Measurements from ENCODE around the gene GRIP2.
A peak's percentile ranks its signal among the peaks of the same experiment; 100 is the strongest.
"Not testable (repeated sequence)": the region's sequence is repeated elsewhere in the genome, so short reads cannot be mapped to it uniquely, and the experiment has no call there.

Gene GRIP2

DNA sequence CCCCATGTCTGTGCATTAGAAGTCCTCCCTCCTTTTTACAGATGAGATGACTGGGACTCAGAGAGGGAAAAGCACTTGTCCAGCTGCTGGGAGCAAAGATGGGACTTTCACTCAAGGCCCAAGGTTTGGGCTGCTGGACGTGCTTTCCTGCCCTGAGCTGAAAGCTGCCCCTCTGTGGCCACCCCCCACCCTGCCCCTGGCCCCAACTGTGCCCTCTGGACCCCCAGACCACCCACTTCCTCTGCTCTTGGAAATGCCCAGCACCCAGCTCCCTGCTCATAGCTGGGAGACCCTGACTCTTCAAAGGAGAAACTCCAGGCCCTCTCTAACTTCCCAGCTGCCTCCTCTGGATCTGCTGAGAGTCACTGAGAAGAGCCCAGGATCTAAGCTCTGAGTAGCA is 20.7 kb downstream of the GRIP2 start:
- no peak for DNase-seq

DNA sequence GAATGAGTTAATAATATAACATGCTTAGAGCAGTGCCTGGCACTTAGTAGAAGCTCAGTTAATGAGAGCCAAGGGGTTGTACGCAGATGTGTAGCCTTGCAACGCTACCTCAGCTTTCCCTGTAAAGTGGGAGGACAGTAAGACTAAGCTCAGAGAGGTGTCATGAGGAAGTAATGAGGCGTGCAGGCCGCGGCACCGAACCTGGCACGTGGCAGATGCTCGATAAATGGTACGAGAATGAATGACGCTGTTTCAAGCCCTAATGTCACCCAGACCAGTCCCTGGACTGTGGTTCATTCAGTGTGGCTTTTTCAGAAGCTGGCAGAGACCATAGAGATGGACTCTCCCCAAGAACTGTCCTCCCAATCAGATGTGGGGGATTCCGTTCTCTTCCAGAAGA is 21.2 kb downstream of the GRIP2 start:
- no peak for DNase-seq

DNA sequence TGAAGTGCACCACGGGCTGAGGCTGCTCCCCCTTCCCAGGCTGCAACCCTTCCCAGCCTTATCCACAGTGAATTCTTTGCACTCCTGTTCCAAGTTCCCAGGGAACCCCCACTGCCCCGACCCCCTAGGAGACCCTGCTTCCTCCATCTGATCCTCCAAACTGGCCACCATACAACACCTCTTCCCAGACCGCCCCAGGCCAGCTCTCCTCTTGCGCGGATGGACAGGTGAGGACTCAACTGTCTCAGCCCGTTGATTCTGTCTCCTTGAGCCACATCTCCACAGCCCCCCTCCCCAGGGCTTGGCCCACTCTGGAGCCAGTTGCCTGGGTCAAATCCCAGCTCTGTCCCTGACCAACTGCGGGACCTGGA is 21.7 kb downstream of the GRIP2 start:
- DNase-seq: no peak

DNA sequence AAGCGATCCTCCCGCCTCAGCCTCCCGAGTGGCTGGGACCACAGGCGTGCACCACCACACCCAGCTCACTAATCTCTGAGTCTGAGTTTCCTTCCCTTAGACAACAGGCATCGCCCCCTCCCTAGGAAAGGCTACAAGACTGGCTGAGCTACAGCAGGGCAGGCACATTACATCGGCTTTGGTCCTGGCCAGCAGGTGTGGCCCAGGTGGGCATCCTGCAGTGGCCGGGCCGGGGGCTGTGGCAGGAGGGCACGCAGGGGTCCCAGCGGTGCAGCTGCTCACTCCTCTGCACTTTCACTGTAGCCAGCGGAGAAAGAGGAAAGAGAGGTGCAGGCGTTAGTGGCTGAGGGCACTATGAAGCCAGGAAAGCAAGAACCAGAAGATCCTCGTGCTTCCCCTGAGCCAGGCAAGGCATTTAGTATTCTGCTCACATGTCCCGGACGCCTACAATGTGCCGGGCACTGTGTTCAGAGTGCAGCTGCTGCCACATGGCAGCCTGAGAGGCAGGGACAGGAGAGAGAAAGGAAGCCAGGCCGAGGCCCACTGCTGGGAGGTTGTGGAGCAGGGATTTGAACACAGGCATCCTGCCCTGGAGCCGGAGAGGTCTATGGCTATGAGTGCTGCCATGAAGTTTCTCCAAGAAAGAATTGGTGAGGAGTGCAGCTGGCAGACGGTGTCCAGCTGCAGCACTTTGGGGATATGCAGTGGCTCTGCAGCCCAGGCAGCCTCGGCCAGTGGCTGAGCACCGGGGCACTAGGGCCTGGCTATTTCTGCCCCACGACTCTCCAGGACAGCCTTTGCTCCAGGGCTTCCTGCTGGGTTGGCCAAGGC is 22.3 kb downstream of the GRIP2 start:
- DNase-seq: no peak

DNA sequence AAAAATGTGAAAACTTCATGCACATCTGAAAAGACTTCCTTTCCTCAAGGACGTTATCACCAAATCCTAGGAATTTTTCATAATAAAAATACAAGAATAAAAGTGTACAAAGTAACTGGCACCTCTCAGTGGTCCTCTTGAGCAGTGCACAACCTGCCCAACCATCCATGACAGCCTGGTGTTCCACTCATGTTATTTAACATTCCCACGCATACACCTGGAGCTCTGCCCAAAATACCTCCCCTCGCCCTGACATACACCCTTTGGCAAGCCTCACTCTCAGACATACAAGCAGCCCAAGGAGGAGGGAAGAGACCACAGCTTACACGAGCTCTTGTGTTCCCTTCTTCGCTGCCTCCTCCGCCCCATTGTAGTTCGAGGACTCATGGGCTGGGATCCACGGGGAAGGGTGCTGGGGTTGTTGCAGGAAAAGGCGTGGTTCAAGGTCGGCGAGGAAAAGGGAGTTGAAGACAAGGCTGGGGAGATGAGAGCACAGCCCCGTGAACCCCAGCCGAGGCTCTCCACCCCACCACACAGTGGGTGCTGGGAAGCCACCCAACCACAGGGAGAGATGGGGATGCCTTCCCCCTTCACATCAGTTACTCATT is 23.3 kb downstream of the GRIP2 start:
- DNase-seq: no peak

DNA sequence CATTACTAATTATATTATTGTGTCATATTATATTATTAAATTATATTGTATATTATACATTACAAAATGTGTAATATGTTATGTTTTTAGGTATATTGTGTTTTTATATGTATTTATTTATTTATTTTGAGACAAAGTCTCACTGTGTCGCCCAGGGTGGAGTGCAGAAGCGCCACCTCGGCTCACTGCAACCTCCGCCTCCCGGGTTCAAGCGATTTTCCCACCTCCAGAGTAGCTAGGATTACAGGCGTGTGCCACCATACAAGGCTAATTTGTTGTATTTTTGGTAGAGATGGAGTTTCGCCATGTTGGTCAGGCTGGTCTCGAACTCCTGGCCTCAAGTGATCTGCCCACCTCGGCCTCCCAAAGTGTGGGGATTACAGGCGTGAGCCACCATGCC is 24.6 kb downstream of the GRIP2 start:
- DNase-seq: not testable (repeated sequence)

DNA sequence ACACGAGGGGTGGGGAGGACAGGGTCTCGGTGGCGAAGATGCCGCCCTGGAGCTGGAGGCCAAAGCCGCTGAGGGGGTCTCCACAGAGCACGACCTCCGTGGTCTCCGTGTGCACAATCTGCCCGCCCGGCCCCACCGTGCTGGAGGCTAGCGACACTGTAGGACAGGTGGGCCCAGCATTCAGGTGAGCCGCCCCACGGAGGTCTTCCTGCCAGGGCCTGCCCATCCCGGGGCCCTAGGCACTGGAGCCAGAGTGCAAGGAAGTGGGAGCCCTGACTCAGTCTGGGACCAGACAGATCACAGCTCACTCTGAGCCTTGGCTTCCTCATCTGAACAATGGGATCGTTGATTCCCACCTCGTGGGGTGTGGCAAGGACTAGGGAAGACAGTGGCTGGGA is 25.8 kb downstream of the GRIP2 start:
- no peak for DNase-seq

DNA sequence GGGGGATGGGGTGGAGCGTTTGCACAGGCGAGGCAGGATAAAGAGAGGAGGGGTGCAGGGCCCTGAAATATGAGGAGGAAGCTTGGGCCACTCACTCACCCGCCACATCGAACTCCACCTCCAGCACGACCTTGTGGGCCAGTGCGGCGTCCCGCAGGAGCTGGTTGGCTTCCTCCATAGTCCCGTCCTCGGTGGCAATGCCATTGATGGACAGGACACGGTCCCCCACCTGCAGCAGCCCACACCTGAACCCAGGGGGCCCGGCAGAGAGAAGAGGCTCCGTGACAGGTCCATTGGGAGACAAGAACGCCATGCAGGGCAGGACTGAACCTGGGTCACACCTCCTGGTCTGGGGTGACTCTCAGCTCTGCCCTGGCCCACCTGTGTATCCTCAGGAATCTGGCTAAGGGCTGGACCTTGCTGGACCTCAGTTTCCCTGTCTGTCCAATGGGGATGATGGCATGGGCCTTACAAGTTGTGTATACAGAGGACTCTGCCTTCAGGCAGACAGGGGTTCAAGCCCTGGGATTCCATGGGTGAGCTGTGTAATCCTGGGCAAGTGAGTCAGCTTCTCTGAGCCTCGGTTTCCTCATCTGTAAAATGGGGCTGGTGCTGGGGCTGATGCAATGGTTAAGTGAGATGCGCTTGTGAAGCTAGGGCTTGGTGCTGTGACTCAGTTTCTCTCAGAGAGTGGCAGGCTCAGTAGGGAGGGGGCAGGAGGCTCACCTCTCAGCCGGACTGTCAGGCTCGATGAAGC is 26.4 kb downstream of the GRIP2 start:
- DNase-seq: no peak

DNA sequence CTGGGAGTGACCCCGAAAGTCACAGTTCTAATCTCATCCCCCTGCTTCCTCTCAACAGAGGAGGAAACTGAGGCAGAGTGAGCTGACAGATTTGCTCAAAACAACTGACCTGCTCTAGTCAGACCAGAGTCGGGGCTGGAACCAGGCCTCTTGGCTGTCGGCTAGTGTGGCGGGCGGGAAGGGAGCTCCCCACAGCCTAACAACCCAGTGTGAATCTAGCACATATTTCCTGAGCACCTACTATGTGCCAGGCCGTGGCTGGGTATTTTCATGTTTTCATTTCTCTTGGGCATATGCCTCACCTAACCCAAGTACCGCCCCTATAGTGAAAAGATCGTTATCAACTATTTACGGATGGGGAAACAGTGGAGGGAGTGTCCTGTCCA is 27.2 kb downstream of the GRIP2 start:
- no peak for DNase-seq

DNA sequence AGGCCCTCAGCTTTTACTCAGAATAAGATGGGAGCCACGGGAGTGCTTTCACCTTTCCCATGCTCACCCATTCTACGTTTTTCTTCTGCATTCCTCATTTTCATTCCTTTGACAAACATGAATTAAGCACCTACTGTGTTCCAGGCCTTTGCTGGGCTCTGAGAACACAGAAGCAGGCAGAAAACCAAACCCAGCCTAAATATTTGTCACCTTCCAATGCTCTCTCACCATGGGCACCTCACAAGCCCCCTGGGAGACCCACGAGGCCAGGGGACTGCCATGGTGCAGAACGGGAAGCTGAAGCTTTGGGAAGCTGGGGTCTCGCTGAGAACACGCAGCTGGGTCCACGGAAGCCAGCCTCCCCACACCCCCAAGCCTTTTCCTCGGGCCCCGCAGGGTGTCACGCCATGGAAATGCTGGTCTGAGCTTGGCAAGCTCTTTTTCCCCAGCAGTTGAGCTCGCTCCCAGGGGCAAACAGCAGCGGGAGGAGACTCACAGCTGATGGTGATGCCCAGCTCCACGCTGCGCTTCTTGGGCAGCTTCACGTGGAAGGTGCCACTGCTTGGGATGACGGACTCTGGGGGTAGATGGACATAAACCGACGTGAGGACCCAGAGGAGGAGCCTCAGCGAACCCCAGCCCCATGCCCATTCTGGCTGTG is 27.7 kb downstream of the GRIP2 start:
- no peak for DNase-seq

DNA sequence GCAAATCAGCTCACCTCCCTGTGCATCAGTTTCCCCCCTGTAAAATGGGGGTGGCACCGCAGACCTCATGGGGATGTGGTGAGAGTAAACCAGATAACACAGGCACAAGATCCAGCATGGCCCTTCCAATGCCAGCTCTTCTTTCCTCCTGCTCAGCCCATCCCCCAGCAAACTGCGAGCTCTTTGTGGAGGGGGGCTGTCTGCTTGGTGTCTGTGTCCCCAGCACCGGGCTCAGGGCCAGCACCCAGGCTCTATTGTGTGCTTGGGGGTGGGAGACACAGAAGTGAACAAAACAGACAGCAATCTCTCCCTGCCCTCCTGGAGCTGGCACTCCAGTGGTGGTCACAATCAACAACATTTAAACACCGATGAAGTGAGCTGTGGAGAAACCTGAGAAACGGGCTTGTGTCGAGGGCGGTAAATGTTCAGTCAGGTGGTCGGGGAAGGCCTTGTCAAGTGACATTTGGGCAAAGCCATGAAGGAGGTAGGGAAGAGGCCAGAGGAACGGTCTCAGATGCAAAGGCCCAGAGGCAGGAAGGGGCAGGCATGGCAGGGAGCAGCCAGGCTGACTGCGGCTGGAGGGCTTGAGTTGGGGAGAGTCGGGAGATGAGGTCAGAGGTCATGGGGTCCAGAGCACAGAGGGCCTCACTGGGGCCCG is 28.4 kb downstream of the GRIP2 start:
- no peak for DNase-seq

DNA sequence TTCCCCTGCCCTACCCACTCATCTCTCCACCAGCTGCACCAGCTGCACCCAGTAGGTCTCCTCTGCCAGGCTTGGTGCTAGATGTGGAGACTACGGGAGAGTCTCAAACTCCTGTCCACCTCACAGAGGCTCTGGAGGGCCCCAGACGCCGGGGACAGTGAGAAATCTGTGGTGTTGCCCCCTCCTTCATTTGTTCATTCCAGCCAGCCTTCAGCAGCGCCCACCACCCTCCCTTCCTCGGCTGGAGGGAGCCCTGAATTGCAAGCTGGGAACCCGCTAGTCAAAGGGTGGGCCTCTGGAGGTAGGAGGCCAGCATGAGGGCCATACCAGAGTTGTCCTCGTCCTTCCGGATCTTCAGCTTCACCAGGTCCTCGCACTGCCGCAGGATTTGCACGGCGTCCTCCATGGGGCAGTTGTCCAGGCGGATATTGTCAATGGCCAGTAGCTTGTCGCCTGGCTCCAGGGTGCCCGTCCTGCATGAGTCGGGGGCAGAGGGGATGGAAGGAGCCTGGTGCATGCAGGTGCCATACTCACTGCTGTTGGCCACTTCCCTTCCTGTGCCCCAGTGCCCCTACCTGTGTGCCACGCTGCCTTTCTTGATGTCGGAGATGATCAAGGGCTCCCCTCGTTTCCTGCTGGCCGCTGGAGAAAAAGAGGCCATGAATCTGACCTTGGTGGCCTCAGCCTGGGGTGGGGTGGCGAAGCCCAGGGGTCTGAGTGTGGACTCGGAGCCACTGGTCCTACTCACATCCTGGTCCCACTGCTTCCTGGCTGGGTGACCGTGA is 29.1 kb downstream of the GRIP2 start:
- DNase-seq: no peak

DNA sequence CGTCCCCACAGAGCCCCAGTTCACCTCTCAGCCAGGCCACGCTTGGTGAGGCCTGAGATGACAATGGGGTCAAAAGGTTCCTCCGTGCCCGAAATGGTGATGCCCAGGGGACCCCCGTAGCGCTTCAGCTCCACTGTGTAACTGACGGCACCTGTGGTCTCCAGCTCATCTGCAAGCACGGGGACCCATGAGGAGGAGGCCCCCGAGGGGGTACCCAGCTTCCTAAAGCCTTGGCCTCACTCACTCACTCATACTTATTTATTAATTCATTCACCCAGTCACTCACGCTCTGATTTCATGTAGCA is 30.4 kb downstream of the GRIP2 start:
- no peak for DNase-seq

DNA sequence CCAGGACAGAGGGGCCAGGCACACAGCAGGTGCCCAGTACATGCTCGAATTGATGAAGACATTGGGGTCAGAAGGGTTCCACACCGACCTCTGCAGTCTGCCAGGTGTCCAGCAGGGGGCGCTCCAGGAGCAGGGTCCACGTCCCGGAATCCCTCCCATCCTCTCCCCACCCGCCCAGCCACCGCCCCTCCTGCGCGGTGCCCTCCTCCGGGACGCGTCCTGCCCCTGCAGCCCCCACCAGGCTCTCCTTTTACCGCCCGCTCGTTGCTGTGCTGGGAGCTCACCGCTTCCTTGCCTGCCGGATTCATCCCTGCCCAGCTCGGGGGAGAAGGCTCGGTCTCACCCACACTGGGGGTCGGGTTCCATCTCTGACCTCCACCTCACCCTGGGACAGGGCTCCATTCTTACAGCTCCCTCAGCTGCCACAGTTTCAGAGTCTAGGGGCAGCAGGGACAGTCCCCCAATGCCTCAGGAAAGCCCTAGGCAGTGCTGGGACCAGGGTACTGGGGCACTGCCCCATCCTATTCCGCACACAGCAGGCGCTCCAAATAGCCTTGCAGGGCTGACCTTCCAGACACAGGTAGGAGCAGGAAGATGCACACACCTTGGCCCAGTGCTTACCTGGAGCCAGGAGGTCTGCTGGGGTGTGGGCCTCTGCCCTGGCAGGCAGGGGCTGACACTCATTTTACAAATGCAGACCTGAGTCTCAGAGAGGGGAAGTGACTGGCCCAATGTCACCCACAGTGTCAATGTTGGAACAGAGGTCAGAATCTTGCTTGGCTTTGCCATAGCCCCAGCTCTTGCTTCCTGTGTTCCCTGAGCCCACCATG is 31.0 kb downstream of the GRIP2 start:
- peak; percentile 61 to 66 for DNase-seq

DNA sequence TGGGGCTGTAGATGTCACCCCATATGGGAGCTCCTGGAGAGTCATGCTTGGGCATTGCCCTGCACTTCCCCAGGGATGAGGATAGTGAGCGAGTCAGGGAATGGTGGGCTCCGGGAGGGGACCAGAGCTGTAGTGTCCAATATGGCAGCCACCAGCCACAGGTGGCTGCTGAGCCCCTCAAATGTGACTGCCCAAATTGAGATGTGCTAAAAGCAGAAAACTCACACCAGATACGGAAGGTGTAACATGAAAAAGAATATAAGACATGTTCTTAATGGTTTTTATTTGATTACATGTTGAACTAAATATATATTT is 31.7 kb downstream of the GRIP2 start:
- no peak for DNase-seq

DNA sequence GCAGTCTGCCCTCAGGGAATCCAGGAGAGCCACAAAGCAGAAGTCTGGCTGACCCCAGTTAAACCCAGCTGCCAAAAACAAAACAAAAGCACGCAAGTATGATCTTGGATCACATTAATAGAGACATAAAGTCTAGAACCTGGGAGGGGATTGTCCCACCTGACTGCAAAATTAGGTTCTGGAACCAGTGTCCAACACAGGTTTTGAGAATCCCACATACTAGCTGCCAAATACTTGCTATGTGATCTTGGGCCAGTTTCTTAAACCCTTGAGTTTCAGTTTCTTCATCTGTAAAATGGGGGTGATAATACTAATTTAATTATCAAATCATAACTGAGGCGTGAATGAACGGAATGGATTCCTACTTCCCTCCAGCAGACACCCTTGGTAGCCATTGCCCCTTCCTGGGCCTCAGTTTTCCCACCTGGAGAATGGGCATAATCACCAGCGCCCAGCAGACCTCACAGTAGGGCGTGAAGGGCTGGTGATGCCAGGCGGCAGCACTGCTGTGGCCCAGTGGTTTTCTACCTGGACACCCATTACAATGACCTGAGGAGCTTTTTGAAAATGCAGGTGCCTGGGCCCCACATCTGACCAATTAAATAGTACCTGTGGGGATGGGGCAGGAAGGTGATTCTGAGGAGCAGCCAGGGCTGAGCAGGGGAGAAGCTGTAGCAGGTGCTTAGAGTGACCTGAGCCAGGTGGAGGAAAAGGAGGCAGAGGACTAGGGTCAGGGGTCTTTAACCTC is 32.2 kb downstream of the GRIP2 start:
- DNase-seq: no peak

DNA sequence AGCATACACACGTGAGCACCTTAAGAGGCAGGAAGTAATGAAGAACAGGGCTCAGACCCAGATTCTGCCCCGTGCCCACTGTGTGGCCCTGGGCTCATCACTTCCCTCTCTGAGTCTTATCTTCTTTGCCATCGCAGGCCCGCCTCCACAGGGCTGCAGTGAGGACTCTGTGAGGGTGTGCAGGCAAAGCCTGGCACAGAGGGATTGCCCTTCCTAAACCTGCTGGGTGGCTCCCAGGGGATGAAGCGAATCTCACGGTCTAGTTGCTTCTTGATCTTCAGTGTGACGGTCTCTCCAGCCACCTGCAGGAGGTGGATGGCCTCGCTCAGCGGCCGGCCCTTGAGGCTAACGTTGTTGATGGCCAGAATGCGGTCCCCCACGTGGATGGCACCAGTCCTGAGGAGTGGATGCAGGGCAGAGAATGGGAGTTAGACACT is 32.8 kb downstream of the GRIP2 start:
- DNase-seq: no peak

DNA sequence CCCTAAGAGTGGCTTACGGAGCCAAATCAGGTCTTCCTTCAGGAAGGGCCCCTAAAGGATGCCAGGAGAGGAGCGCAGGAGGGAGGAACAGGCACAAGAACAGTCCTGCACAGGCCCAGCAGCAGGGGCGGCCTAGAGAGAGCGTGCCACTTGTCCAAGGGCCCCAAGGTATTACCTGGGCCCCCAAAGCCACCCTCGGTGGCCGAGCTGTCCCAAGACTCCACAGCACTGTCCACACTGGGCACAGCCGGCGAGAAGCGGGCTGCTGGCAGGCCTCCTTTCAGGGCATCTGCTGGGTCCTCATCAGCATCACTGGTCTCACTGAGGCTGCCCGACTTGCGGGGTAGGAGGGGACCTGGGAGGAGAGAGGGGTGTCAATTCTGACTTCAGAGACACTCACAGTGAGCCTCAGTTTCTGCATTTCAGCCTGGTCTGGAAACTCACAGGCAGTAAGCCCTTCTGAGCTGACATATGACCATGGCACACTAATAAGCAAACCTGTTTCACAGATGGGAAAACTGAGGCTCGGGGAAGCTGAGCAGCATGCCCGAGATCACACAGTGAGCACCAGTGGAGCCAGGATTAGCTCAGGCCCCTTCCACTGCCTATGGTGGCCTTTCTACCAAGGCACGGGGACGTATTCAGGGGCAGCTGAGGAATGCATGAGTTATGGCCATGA is 33.4 kb downstream of the GRIP2 start:
- DNase-seq: no peak

DNA sequence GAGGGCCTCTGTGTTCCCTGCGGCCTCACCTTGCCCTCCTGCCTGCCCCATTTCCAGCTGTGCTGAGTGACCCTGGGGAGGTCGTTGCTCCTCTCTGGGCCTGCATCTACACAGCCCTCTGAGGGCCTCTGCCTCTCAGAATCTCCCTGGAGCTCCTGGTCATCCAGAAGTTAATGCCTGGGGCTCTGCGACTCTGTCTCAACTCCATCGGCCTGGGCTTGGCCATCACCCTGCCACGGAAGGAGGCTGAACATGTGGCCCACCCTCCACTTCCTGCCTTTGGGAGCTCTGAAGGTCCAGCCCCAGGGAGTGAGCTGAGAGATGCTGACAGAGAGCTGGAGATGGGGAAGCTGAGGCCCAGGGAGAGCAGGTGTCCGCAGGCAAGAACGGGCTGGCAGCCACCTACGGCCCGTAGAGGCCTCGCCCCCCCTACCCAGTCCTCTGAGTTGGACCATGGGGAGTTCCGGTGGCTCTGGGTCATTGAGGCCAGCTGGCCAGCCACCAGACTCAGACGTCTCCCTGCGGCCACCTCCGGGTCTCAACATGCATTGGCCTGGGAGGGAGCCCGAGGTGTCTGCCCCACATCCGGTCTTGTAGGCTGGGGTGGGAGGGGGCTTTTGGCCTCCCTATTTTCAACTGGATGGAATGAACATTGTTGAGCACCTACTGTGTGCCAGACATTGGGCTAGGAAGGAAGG is 34.2 kb downstream of the GRIP2 start:
- DNase-seq: no peak

Data from activated CD4-positive, alpha-beta T cell treated with anti-CD3 and anti-CD28 coated beads, Interleukin-2, amount 50 U/mL, for 4 hours (primary cell).